ENCODE data around the gene PRR33.

DNA sequence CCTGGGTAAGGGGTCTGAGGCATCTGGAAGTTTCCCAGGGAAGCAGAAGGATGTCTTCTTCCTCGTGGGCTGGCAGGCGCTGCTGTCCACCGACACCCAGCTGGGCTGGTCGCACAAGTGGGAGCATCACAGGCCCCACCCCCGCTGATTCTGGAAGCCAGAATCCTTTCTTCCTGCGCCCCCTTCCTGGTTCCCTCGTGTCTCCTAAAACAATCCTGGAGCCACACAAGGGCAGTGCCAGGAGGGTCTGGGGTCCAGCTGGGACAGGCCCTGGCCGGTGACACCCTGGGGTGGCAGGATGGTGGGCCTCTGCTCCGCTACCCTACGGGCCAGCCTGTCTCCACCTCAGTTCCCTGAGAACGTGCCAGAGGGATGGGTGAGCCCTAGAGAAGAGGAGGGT lies 34.6 kb downstream of the PRR33 start:
- no peak for TF ChIP-seq EP300 (IDR thresholded peaks at IDR 0.05)
- TF ChIP-seq, protein P1, sequence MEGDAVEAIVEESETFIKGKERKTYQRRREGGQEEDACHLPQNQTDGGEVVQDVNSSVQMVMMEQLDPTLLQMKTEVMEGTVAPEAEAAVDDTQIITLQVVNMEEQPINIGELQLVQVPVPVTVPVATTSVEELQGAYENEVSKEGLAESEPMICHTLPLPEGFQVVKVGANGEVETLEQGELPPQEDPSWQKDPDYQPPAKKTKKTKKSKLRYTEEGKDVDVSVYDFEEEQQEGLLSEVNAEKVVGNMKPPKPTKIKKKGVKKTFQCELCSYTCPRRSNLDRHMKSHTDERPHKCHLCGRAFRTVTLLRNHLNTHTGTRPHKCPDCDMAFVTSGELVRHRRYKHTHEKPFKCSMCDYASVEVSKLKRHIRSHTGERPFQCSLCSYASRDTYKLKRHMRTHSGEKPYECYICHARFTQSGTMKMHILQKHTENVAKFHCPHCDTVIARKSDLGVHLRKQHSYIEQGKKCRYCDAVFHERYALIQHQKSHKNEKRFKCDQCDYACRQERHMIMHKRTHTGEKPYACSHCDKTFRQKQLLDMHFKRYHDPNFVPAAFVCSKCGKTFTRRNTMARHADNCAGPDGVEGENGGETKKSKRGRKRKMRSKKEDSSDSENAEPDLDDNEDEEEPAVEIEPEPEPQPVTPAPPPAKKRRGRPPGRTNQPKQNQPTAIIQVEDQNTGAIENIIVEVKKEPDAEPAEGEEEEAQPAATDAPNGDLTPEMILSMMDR (IDR thresholded peaks at IDR 0.05): no peak
